HG03066 (cell line): ENCODE data around the gene TCF12.
"Not testable (repeated sequence)": the region's sequence is repeated elsewhere in the genome, so short reads cannot be mapped to it uniquely, and the experiment has no call there.

Source experiments
- ATAC-seq: cut with Tn5 transposase; IDR thresholded peaks from one replicate; pipeline ENCODE4 v1.9.1; 2021; ENCODE audit warnings: low read depth; ENCODE audit not compliant: unreplicated experiment

TCF12 gene

DNA sequence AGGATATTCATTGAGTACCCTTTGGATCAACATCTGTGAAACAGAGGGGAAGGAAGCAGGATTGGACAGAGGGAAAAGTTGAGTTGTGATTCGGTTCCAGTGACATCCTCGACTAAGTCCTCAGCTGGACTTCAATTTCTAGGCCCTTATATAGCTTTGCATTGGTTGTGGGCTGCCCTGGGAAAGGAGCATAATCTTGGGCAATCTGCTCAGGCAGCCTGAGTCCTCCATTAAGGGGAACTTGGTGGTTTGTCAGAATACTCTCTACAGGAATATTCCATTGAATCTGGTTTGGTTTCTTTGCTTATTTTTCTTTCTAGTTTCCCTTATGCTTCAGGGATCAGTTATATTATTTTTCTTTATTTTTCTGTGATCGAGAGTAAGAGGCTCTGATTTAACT is 94.1 kb downstream of the TCF12 start:
- no peak for ATAC-seq

DNA sequence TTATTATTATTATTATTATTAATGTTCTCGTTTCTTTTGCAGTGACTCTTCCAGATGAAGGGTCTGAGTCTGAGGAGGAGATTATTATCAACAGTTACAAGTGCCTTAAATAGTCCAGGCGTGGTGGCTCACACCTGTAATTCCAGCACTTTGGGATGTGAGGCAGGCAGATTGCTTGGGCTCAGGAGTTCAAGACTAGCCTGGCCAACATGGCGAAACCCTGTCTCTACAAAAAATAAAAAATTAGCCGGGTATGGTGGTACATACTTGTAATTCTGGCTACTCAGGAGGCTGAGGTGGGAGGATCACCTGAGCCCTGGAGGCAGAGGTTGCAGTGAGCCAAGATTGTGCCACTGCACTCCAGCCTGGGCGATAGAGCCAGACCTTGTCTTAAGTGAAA is 96.5 kb downstream of the TCF12 start:
- ATAC-seq: not testable (repeated sequence)

DNA sequence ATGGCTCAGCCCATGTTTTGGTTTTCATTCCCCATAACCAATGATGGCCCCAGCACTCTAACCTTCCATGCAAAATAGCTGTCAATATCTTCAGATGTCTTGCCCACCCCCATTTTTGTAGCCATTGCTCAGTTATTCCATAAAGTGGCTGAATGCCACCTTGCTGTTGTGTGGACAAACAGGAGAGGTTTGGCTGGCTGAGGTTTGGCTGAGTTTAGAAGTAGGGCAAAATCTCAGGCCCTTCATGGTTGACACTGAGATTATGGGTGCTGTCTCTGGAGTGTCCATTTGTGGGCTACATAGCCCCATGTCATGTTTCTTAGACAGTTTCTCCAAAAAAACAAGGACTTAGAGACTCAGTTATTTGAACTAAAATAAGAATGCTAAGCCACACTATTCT is 96.9 kb downstream of the TCF12 start:
- no peak for ATAC-seq

DNA sequence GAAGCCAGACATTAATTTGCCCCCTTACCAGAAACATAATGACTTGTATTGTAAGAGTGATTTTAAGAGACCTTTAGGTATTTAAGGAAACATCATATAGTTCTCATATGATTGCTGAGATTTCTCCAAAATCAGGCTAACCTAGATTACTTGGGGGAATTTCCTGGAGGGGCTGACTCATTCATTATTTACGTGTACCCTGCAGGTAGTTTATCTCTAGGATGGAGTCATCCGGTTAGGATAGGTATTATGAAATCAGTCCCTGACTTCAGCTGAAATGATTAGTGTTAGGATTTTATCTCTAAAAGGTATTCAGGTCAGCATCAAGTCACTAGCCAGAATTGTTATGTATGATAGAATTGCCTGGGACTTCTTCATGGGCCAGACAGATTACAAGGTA is 97.5 kb downstream of the TCF12 start:
- no peak for ATAC-seq

DNA sequence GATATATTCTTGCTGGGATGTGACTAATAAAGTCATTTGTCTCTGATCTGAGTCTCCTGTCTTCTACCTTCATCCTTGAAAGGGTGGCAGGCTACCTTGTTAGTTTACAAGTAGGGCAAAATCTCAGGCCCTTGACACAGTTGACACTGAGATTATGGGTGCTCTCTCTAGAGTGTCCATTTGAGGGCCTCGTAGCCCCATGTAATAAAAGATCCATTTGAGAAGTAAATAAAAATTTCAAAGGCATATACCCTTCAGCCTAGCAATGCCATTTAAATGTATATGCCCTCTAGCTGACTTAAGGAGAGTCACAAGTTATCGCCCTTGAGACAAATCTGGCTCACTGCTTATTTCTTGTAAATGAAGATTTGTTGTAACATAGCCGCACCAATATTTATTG is 98.6 kb downstream of the TCF12 start:
- ATAC-seq: no peak

DNA sequence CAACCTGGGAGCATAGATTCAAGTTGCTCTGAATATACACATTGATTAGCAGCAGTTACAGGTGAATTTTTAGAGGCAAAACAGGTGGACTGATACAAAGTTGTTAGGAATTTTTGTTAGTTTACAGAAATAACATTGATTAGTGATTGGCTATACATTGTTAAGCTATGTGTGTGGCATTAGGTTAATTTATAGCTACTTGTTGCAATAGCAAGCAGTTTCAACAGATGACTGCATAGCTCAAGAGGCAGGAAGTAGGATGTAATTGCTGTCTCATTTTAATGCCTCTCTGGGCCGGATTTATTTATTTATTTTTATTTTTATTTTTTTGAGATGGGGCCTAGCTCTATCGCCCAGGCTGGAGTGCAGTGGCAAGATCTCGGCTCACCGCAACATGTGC is 99.7 kb downstream of the TCF12 start:
- ATAC-seq: no peak

DNA sequence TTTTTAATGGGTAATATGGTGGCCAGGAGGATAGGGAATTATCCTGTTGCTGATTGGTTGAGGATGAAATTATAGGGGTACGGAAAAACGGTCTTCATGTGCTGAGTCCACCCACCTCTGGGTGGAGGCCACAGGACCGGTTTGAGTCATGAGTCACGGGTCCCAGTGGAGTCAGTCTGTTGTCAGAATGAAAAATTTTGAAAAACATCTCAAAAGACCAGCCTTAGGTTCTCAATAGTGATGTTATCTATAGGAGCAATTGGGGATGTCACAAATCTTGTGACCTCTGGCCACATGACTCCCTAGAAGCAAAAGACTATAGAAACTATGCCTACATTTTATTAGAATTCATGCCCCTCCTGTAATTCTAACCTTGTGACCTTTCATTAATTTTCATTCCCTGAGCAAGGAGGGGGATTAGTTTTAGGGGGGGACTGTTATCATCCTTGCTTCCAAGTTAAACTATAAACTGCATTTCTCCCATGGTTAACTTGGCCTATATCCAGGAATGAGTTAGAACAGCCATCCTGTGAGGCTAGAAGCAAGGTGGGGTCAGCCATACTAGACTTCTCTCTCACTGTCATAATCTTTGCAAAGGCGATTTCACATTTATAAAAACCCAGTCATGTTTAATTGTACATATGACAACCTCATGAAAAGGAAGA is 101.2 kb downstream of the TCF12 start:
- no peak for ATAC-seq

DNA sequence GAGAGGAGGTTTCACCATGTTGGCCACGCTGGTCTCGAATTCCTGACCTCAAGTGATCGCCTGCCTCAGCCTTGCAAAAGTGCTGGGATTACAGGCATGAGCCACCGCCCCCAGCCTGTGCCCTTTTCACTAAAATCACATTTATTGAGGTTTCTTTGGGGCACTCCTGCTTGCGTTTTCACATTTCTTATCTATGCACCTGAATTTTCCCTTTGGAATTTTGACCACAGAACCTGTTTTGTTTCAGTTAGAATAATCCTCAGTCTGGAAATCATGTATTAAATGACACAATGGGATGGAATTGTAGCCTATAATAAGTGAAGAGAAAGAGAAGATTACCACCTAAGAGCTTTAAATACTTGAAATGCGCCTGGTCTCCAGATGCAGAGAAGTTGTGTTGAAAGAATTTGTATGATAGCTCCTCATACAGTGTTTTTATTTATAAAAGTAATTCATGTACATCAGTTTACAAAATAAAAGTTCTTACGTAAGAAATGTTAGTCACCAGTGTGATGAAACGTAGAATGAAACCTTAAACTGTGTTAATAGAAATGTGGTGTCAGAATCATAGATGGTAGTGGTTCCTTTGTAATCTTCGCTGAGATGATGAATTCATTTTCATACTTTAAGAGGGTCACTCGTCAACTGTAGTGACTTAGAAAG is 107.0 kb downstream of the TCF12 start:
- ATAC-seq: no peak

DNA sequence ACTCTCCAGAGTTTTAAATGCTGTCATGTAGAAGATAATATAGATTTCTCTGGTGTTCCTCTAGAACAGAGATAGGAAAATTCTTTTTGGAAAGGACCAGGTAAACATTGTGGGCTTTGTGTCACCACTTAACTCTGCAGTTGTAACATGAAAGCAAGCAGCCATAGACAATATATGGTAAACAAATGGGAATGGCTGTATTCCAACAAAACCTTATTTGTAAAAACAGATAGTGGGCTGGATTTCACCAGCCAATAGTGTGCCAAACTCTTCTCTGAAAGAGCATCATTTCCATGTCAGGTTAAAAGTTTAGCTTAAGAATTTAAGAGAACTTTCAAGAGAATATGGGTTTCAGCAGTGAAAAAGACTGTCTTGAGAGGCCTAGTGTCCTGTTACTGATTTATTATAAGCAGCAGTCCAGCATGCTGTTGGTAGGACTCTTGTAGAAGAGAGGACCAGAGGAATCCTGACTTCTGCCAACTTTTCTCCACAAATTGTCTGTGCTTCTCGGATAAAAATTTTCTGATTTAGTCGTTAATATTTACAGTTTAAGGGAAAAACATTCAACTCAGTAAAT is 107.7 kb downstream of the TCF12 start:
- ATAC-seq: no peak

DNA sequence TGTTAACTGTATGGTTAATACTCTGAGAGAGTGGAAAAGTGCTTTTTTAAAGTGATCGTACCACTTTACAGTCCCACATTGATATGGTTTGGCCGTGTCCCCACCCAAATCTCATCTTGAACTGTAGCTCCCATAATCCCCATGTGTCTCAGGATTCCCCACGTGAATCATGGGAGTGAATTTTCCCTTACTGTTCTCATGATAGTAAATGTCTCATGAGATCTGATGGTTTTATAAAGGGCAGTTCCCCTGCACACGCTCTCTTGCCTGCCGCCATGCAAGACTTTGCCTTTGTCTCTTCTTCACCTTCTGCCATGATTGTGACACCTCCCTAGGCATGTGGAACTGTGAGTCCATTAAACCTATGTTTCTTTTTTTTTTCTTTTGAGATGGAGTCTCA is 109.2 kb downstream of the TCF12 start:
- ATAC-seq: no peak

DNA sequence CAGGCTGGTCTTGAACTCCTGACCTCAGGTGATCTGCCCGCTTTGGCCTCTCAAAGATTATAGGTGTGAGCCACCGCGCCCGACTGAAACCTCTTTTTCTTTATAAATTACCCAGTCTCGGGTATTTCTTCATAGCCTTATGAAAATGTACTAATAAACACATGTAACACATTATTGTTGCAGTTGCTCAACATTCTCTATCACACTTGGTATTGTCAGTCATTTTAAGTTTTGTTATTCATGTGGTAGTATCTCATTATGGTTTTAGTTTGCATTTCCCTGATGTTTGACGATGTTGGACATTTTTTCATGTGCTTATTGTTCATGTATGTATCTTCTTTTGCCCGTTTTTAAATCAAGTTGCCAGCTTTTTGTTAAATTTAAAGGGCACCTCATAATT is 109.7 kb downstream of the TCF12 start:
- ATAC-seq: no peak

DNA sequence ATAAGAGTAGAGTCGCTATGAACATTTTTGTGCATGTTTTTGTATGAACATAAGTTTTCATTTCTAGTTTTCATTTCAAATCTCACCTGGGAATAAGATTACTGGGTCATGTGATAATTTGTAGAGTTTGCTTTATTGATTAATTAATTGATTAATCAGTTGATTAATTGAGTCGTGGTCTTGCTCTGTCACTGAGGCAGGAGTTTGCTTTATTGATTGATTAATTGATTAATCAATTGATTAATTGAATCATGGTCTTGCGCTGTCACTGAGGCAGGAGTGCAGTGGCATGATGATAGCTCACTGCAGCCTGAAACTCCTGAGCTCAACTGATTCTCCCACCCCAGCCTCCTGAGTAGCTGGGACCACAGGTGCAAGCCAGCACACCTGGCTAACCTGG is 111.6 kb downstream of the TCF12 start:
- no peak for ATAC-seq

DNA sequence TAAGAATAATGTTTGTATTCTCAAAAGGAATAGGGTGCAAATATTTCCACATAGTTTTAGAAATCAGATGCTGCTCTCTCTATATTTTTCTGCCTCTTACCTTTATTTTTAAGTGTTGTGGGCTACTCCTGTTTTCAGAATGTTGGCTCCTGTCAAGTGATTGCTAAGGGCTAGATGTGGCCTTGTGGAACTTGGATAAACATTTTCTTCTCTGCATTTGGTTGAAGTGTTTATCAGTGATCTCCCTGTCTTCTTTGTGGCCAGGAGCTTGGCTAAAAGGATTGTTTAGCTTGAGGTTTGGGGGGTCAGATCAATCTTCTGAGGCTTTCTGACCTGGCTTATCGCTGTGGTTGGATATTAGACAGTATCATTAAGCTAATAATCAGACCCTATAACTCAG is 112.6 kb downstream of the TCF12 start:
- no peak for ATAC-seq

DNA sequence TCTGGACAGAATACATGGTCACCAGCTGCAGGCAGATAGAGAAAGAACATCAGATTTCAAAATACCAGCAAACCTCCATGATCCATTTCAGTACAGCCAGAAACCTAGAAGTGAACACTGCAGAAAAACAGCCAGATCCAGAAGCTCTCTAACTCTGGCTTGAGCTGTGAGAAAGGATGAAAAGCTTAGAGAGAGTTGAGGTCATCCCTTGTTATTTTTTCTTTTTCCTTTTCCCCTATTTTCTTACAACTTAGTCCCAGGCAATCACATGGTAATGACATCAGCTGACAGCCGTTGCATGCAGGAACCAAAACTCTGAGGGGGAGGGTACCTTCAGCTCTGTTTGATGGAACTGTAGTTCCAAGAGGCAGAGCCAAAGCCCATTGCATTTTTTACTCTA is 113.2 kb downstream of the TCF12 start:
- no peak for ATAC-seq

DNA sequence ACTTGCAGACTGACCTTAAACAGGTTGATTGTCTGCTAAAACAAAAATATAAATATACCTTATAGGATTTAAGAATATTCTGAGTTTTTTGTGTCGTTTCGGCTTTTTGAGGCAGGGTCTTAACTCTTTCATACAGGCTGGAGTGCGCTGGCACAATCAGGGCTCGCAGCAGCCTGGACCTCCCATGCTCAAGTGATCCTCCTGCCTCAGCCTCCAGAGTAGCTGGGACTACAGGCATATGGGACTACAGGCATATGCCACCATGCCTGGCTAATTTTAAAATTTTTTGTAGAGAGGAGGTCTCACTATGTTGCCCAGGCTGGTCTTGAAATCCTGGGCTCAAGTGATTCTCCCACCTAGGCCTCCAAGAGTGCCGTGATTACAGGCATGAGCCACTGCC is 113.9 kb downstream of the TCF12 start:
- ATAC-seq: no peak

DNA sequence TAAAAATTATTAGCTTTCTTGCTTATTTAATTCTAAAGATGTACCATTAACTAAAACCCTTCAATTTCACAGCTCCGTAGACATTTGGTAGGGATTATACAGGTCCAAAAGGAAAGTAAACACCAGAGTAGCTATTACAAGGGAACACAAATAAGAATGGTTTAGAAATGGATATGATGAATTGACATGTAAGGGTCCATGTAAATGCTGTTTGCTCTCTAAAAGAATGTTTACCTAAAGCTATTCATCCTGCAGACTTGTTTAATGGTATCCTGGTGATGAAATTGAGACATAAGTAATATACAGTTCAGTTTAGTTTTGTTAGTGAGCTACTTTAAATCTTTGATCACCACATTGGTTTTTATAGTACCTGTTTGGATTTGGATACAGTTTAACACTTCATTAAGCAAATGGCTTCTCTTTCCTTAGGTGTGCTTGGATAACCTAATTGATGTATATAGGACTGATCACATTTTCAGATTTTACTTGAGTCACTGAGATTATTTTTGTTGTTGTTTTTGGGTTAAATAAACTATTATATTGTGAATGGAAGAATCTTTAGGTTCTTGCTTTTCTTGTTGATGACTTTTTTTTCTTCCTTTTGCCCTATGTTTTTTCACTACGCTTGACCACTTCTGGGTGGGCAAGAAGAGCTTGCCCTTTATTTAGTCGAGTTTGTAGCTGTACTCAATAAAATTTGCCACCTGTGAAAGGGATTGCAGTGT is 115.4 kb downstream of the TCF12 start:
- ATAC-seq: no peak

DNA sequence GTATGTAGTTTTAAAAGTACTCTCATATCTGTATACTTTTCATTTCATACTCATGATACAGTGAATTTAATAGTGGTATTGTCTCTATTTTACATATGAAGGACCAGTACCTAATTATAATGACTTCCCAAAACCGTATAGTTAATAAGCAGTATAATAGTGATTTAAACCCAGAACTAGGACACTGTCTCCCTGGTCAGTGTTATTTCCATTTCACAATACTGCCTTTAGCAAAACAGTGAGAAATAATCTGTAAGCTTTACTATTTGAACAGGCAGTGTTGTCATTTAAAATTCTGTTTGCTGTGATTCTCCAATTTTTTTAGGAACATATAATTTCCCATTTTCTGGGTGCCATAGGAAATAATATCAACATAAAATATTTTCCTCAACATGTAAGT is 116.2 kb downstream of the TCF12 start:
- ATAC-seq: no peak

DNA sequence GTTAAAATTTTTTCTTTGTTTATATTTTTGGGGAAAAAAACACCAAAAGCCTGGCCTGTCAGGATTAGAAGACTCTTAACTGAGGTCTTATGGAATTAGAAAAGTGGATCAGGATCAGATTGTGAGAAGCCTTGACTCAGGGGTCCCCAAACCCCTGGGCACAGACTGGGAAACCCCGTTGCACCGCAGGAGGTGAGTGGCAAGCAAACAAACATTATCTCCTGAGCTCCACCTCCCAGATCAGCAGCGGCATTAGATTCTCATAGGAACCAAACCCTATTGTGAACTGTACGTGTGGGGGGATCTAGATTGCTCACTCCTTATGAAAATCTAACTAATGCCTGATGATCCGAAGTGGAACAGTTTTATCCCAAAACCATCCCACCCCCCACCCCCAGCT is 117.2 kb downstream of the TCF12 start:
- no peak for ATAC-seq

DNA sequence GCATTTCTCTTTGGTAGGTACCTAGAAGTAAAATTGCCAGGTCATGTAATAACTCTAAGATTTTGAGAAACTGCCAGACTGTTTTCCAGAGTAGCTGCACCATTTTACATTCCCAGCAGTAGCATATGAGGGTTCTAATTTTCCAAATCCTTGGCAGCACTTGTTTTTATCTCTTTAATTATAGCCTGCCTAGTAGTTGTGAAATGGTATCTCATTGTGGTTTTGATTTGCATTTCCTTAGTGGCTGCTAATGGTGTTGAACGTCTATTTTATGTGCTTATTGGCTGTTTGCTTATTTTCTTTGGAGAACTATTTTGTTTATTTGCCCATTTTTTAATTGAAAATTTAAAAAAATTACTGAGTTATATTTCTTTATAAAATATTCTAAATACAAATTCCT is 117.9 kb downstream of the TCF12 start:
- no peak for ATAC-seq

DNA sequence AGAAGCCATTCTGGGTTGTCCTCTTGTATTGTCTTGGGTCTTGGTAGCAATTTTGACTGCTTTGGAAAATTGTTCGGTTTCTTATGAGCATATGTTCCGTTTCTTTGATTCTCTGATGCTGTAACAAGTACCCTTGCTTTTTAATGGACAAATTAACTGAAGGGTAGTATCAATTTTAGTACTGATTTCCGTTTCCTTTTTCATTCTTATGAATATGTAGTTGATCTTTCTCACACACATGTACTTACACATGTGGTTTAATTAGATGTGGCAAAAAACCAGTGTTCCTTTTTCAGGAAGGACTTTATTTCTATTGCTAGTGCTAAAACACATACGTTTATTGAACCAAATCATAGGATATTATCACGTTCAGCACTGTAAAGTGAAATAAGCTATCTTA is 119.1 kb downstream of the TCF12 start:
- no peak for ATAC-seq

DNA sequence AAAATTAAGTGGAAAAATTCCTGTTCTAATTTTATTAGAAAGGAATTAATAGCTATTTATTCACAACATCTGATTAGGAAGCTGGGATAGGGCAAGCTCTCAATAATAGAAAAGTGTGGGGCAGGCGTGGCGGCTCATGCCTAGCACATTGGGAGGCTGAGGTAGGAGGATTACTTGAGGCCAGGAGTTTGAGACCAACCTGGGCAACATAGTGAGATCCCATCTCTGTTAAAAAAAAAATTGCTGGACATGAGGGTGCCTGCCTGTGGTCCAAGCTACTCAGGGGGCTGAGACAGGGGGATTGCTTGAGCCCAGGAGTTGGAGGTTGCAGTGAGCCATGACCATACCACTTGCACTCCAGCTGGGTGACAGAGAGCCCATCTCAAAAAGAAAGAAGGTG is 119.6 kb downstream of the TCF12 start:
- no peak for ATAC-seq

DNA sequence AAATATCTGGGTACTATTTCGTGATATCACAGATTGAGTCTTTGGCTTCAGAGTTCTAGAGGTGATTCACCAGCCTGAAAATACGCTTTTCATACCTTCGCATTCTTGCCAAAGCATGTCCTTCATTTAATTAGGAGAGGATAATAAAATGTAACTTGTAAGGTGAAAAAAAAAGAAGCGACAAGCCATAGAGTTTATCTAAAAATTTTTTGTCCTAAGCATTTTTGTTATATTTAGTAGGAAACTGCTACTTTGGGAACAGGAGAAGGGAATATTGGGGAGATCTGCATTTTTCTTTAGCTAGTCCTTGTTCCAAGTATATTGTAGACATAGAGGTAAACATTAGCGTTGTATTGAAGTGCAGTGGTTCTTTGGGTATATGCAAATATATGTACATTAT is 120.1 kb downstream of the TCF12 start:
- no peak for ATAC-seq
